ENCODE results near the gene PPP1R1C. TPM values are rescaled to one million over a fixed set of nuclear protein-coding genes. Genes with fewer than 3 reads are reported as not detected.

The PPP1R1C gene
- total RNA-seq, 1 experiment from 2014 or later = 4.0 TPM

- Histone ChIP-seq H3K4me2 (ENCODE audit: insufficient read depth, insufficient read length, low read length) (no peak overlapping the region), H3K4me1 (ENCODE audit: insufficient read depth, low read length) (no peaks in the 10 kb centered on the region)
These were observed 148.5 kb downstream of the PPP1R1C start for GRCh38 chr2:182134201-182134600.

More at GRCh38 chr2:182134201-182134600, 148.5 kb downstream of the PPP1R1C start:
- H2AK5ac ChIP-seq (ENCODE audit: insufficient read length, low read length) = no peak overlapping the region
- no peak overlapping the region for H3K23ac ChIP-seq (ENCODE audit: insufficient read length, low read depth, low read length)
- no peaks in the 10 kb centered on the region for H3K79me1 ChIP-seq (ENCODE audit: insufficient read depth, low read depth, low read length, poor library complexity, severe bottlenecking)
- H3K27me3 ChIP-seq (ENCODE audit: insufficient read depth, low read length) = no peaks in the 10 kb centered on the region
- H3K4me3 Mint-ChIP-seq = no peak overlapping the region
- H2BK5ac ChIP-seq (ENCODE audit: insufficient read length, low read length) = no peak overlapping the region
- no peak for TF ChIP-seq CTCF (conservative IDR thresholded peaks at IDR 0.05)
- no peak overlapping the region for H3T11ph ChIP-seq (ENCODE audit: low read length)
- H3K27me3 Mint-ChIP-seq (ENCODE audit: low read depth) = no peaks in the 10 kb centered on the region
- H4K20me1 ChIP-seq (ENCODE audit: control insufficient read depth, insufficient read depth, insufficient read length) = no peaks in the 10 kb centered on the region
- no peak overlapping the region for H3K18ac ChIP-seq (ENCODE audit: insufficient read length, low read depth, low read length)
- no CpG with 5 or more reads among the region's 1 CpG for WGBS (ENCODE audit: extremely low coverage, insufficient read length, low lambda C conversion rate)
- H3K9ac ChIP-seq (ENCODE audit: extremely low read depth, insufficient read length, low read length) = no peak overlapping the region
- H3K4me1 Mint-ChIP-seq = no peaks in the 10 kb centered on the region
- no peak overlapping the region for H3K56ac ChIP-seq (ENCODE audit: insufficient read length, low read depth, low read length)
- no peaks in the 10 kb centered on the region for H3K79me2 ChIP-seq (ENCODE audit: insufficient read depth, low read length)
- no peaks in the 10 kb centered on the region for H3K9me3 ChIP-seq (ENCODE audit: control insufficient read depth, low read depth, low read length)
- no peak overlapping the region for H4K8ac ChIP-seq (replicated peaks; ENCODE audit: insufficient read length, low read depth, low read length)
- H4K5ac ChIP-seq (ENCODE audit: insufficient read length, low read depth, low read length) = no peak overlapping the region
- H2AFZ ChIP-seq (ENCODE audit: low read length) = no peak overlapping the region
- H3K27ac Mint-ChIP-seq = no peak overlapping the region; a peak in 1 of 7 replicates
- H4K91ac ChIP-seq (ENCODE audit: insufficient read length, low read depth, low read length) = no peak overlapping the region
- H3K27ac ChIP-seq (ENCODE audit: insufficient read length, low read depth, low read length) = no peak overlapping the region
- no peak overlapping the region for H3K4ac ChIP-seq (ENCODE audit: low read depth, low read length)
- no peak overlapping the region for H2BK12ac ChIP-seq (ENCODE audit: insufficient read length, low read depth, low read length)
- DNase-seq = no peak
- no peak overlapping the region for H2BK120ac ChIP-seq (ENCODE audit: low read depth, low read length, poor library complexity, severe bottlenecking)
- no peak overlapping the region for H2BK20ac ChIP-seq (ENCODE audit: low read depth, low read length, poor library complexity, severe bottlenecking)
- H3K9me3 Mint-ChIP-seq = no peaks in the 10 kb centered on the region
- H2BK15ac ChIP-seq (ENCODE audit: low read depth, low read length) = no peak overlapping the region
- no peaks in the 10 kb centered on the region for H3K23me2 ChIP-seq (ENCODE audit: insufficient read length, low read depth, low read length, poor library complexity, severe bottlenecking)
- no peaks in the 10 kb centered on the region; a peak in 1 of 7 replicates for H3K36me3 Mint-ChIP-seq (ENCODE audit: insufficient read depth in 1 of 3, low read depth in 3 of 3)
- no peak overlapping the region for H3K14ac ChIP-seq (ENCODE audit: insufficient read depth, low read length)
